GM18499 (cell line): ENCODE data around the gene CAMSAP3.
"Not testable (repeated sequence)": the region's sequence is repeated elsewhere in the genome, so short reads cannot be mapped to it uniquely, and the experiment has no call there.

Source experiments
- ATAC-seq: cut with Tn5 transposase; IDR thresholded peaks from one replicate; pipeline ENCODE4 v1.9.1; 2021; ENCODE audit warnings: moderate number of reproducible peaks; ENCODE audit not compliant: insufficient read depth, unreplicated experiment

Gene CAMSAP3

DNA sequence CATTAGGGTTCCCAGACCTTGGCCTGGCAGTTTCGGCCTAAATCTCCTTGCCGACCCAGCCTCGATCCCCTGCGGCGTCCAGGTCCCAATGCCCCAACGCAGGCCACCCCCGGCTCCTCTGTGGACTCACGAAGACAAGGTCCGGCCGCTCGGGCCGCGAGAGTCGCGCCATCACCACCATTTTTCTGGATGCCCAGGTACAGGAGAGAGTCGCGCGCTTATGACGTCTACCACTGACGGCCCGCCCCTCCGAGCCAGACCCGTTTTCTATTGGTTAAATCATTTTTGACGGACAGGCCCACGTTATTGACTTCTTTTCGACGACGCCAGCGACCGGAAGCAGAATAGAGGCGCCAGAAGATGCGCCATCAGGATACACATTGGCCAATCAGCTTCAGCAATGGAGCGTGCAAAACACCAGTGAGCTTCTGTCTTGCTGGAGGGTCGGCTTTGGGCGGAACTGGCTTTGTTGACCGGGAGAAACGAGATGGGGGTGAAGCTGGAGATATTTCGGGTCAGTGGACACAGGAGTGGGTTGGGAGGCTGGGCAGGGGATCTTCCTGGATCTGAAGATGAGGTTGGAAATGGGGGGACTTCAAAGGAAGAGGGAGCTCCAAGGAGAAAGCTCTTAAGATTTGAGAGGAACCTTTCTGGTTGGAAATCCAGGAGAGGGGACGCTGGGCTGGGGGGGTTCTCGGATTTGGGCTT, 33.8 kb downstream of the CAMSAP3 start, which contains the start of the genes PET100 and XAB2:
TSS of gene PET100 (plus strand) at position 447 of the 708 bp plus-strand sequence. CDS start at position 488, 41 bp downstream.
TSS of gene XAB2 (minus strand) at position 199 of the 708 bp plus-strand sequence. CDS start at position 181, 18 bp downstream.
- ATAC-seq = peak; percentile 88

DNA sequence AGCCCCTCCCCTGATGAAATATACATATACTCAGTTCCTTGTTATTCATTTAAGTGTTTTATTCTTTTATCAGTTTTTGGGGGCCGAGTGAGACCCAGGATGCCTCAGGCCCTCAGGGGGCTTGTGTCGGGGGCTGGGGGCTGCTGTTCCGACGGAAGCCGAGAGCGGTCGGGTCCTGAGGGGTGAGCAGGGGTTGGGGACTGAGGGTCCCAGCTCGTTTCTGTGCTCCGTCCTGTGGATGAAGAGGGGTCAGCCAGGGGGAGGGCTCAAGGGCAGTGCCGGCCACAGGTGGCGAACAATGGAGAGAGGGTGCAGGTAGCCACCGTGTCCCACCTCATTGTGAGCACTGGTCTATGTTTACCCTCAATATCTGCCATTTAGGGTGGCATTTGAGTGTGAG, 35.9 kb downstream of the CAMSAP3 start:
- no peak for ATAC-seq

DNA sequence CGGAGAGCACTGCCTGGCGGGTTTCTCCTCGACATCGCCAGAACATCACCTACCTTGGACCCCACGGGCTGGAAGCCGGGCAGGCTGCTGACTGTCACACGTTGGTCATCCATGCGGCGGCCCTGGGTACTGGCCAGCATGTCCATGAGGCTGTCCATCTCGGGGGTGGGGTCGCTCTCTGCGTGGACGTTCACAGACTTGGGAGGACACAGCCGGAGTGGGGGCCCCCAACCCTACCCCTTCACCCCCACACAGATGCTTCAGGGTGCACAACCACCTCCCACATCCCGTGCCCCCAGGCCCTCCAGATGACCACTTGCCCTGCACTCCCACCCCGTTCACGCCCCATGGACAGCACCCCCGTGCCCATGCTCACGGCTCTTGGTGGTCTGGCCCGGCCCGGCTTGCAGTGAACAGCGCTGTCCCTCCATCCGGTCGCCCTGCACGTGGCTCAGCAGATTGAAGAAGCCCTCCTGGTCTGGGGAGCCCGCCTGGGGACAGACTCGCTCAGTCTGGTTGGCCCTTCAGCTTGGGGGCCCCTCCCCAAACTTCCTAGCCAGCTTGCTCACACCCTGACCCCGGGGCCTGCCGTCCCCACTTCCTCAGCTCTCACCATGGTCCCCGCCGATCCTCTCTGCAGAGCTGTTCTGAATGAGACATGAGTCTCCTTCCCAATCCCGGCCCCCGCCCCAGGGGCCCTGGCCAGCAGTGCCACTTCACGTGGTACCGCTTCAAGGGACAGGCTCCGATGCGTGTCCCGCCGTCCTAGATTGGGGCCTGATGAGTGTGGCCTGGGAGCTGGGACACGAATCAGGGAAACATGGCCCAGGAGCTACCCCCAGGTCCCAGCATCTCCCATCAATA, 36.9 kb downstream of the CAMSAP3 start:
- no peak for ATAC-seq

DNA sequence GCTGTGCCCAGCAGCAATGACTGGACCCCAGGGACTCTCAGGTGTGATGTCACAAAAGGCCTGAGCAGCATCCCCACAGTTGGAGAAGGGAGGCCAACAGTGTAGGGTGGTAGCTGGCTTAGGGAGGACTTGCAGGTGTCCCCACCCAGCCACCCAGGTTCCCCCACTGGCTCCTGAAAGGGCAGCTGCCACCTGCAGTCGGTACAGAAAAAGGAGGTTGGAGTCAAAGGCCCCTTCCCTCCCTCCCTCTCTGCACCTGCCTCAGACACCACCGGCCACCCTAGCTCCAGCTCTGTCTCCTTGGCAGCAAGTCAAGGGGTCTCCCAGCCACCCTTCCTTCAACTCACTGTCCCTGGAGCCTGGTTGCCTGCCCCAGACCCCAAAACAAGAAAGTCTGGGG, 38.0 kb downstream of the CAMSAP3 start, which contains the start of gene PCP2:
TSS of gene PCP2 (minus strand) at position 22 of the 400 bp plus-strand sequence. CDS start 262 bp downstream, outside the sequence.
- no peak for ATAC-seq

DNA sequence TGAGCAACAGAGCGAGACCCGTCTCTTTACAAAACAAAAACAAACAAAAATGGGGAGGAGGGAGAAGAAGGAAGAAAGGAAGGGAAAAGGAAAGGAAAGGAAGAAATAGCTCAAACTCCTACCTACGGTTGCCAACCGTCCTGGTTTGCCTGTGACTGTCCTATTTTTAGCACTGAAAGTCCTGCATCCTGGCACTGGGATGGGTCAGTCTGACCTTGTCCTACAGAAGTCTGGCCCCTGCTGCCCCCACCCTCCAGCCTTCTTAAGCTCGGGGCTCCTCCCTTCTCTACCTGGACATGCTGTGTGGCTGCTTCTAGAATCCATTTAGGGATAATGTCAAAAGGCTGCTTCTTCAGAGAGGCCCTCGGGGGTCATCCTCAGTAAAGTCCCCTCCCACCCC, 40.0 kb downstream of the CAMSAP3 start:
- ATAC-seq = no peak

DNA sequence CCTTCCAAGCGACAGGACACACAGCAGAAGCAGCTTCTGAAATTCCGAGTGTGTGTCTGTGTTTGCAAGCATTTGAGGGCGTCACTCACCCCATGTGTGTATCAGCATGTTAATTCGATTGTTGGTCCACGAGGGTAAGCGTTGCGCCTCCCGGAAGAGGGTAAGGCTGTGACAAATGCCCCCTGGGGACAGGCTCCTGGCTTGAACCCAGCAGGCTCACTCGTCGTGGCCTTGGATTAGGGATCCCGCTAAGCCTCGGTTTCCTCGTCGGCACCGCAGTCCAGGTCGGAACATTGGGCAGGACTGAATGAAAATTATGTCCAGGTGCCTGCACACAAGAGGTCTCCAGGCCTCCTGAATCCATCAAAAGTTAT, 40.6 kb downstream of the CAMSAP3 start:
- no peak for ATAC-seq

DNA sequence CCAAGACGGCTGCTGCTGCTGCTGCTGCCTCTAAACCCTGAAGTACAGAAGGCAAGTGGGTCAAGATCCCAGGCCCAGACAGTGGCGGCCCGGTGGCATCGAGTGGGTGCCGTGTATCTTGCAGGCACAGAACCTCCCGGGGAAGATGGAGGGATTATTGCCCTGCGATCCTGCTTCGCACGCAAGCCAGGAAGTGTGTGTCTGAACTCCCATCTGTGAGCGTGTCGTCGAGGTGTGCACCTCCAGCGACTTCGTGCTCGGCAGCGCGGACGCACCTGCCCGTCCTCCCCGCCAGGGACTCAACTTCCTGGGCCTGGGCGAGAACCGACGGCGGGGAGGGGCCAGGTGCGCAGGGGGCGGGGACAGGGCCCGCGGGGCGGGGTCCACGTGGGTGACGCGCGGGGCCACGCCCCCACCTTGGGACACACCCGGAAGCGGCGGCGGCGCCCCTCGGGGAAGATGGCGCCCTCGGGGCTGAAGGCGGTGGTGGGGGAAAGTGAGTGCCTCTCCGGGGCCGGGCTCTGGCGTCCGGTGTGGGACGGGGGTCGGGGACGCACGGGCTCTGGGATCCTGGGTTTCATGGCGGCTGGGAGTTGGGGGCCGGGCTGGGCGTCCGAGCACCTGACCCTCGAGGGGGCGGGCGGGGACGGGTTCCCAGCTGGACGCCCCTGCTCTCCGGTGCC, 41.2 kb downstream of the CAMSAP3 start, which contains the start of gene STXBP2:
TSS of gene STXBP2 (plus strand) at position 420 of the 683 bp plus-strand sequence. CDS start at position 460, 40 bp downstream.
- no peak for ATAC-seq

DNA sequence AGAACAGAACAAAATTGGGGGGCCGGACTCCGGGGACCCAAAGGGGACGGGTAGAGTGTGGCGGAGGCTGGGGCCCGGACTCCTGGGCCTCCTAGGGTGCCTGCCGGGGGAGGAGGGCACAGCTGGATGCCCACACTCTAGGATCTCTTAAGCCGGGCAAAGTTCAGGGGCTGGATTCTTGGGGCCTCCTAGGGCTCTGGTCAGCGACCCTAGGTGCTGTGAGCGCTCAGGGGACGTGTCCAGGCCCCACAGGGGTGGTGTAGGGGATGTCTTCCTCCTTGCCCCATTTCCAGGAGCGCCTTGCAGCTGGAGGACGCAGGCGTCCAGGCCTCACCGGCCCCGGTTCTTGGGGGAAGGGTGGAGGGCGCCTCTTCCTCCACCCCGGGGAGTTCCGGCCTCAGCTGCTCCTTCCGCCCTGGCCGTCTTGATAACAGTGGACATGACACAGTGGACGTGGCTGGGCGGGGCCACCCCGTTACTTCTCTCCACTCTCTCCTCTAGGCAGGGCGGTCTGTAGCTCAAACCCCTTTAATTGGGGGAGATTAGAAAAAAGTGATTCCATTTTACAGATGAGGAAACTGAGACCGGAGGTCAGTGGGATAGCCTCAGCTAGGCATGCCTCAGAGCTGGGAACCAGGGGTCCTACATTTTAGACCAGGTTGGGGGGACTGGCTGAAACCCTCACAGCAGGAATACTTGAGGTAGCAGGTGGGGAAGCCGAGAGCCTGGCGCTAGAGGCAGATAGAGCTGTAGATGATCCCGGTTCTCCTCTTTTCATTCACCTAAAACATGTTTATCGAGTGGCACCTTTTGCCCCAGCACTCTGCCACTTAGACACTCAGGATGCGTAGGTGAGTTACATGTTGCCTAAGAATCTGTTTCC, 42.0 kb downstream of the CAMSAP3 start:
- ATAC-seq = no peak

DNA sequence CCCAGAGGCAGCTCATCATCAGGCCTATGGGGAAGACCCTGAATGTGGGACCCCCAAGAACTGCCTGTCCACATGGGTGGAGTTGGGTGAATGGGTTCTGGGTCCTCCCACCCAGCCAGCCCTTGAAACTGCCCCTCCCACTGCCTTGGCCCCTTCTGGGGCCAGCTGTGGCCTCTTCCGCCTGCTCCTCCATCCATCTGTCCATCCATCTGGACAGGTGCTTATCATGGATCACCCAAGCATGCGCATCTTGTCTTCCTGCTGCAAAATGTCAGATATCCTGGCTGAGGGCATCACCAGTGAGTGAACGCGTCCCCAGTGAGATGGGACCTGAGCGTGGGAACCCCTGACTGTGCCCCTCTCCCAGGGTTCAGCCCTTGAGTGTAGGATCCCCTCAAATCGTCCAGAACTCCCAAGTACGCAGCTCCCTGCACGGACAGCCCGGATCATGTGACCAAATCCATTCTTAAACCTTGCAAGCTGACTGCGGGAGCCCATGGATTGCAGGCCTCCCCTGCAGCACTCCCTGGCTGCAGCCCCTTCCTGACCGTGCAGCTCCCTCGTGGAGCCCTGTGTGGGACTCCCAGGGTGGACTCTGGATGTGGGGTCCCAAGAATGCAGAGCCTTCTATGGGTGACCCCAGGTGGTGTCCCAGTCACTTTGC, 43.3 kb downstream of the CAMSAP3 start:
- ATAC-seq = no peak

DNA sequence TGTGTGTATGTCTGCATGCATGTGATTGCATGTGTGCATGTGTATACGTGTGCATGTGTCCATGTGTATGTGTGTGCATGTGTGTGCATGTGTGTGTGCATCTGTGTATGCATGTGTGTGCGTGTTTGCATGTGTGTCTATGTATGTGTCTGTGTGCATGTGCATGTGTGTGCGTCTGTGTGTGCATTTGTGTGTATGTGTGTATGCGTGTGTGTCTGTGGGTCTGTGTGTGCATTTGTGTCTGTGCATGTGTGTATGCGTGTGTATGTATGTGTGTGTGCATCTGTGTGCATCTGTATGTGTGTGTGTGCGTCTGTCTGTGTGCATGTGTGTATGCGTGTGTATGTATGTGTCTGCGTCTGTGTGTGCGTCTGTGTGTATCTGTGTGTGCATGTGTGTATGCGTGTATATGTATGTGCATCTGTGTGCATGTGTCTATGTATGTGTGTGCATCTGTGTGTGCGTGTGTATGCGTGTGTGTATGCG, 44.2 kb downstream of the CAMSAP3 start:
- ATAC-seq = no peak

DNA sequence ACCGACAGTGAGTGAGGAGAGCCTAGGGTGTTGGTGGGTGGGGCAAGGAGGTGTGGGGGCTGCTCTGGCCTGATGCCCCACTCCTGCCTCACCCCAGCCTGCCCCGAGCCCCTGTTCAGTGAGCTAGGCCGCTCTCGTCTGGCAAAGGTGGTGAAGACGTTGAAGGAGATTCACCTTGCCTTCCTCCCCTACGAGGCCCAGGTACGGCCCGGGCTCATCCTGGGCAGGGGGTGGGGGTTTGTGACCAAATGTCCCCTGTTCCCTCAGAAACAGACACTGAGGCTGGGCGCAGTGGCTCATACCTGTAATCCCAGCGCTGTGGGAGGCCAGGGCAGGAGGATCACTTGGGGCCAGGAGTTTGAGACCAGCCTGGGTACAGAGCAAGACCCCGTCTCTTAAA, 45.1 kb downstream of the CAMSAP3 start:
- ATAC-seq = no peak

DNA sequence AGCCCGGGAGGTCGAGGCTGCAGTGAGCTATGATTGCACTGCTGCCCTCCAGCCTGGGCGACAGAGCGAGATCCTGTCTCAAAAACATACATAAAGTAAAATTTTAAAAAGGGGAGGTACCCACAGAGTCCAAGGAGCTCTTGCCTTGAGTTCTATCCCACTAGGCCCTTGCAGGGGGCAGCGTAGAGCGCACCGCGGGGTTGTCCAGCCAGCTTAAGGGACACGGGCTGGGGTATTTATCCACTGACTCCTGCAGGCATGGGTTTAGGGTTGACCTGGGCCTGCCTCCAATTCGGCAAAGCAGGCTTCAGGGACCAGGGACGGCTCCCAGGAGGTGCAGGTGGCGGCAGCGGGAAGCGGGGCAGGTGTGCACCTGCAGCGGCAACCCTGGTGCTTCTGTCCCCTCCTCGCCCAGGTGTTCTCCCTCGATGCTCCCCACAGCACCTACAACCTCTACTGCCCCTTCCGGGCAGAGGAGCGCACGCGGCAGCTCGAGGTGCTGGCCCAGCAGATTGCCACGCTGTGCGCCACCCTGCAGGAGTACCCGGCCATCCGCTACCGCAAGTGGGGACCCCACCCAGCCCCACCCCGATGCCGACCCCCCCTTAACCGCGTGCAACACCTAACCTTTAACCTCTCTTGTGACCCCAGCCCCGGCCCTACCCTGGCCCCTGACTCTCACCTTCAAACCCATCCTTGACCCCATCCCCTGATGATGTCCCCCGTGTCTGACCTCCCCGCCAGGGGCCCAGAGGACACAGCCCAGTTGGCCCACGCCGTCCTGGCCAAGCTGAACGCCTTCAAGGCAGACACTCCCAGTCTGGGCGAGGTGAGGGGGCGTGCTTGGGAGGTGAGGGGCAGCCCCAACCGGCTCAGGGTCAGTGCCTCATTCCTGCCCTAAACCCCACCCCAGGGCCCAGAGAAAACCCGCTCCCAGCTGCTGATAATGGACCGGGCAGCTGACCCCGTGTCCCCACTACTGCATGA, 45.9 kb downstream of the CAMSAP3 start:
- no peak for ATAC-seq

DNA sequence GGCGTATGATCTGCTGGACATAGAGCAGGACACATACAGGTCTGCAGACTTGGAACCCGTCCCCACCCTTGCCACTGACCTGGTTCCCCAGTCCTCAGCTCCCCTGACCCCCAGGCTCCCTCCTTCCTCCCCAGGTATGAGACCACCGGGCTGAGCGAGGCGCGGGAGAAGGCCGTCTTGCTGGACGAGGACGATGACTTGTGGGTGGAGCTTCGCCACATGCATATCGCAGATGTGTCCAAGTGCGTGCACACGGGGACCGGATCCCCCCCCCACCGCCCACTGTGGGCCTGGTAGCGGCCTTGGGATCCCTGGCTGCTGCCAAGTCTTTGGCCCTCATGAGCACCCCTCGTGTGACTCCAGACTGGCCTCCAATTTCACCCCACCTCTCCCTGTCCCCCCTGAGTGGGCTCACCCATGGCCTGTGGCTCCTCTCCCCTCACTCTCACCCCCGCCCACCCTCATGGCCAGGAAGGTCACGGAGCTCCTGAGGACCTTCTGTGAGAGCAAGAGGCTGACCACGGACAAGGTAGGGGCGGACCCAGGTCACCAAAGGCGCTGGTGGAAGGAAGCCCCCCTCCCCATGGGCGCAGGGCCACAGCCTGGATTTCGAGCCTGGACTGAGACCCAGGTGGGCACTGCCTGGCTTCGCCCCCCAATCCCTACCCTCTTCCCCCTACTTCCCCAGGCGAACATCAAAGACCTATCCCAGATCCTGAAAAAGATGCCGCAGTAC, 46.8 kb downstream of the CAMSAP3 start:
- no peak for ATAC-seq

DNA sequence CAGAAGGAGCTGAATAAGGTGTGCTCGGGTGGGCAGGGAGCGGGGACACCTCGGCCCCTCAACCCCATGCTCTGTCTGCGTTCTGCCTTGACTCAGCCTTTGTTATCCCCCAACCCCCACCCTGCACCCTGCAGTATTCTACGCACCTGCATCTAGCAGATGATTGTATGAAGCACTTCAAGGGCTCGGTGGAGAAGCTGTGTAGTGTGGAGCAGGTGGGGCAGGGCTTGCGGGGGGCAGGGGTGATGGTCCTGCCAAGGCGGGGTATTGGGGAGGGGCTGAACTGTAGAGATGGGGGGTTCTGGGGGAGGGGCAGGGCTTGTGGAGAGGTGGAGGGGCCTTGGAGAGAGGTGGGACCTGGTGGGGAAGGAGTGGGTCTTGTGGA, 47.4 kb downstream of the CAMSAP3 start:
- ATAC-seq = no peak

DNA sequence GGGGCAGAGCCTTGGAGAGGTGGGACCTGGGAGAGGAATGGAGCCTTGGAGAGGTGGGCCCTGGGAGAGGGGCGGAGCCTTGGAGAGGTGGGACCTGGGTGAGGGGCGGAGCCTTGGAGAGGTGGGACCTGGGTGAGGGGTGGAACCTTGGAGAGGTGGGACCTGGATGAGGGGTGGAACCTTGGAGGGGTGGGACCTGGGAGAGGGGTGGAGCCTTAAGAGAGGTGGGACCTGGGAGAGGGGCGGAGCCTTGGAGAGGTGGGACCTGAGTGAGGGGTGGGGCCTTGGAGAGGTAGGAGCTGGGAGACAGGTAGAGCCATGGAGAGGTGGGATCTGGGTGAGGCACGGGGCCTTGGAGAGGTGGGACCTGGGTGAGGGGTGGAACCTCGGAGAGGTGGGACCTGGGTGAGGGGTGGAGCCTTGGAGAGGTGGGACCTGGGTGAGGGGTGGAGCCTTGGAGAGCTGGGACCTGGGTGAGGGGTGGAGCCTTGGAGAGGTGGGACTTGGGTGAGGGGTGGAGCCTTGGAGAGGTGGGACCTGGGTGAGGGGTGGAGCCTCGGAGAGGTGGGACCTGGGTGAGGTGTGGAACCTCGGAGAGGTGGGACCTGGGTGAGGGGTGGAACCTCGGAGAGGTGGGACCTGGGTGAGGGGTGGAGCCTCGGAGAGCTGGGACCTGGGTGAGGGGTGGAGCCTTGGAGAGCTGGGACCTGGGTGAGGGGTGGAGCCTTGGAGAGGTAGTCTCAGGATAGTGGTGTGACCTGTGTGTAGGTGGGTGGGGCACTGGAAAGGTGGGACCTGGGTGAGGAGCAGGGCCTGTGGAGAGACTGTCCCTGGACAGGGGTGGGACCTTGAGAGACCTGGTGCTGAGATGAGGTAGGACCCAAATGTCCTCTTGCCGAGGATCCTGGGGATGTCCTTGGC, 48.2 kb downstream of the CAMSAP3 start:
- not testable (repeated sequence) for ATAC-seq

DNA sequence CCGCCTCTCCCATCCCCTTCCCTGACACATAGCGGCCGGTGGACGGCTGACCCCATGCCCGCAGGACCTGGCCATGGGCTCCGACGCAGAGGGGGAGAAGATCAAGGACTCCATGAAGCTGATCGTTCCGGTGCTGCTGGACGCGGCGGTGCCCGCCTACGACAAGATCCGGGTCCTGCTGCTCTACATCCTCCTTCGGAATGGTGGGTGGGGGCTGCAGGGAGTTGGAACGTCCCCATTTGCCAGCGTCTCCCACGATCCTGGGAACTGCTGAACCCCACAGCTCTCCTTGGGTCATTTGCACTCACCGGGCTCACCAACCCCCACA, 48.9 kb downstream of the CAMSAP3 start:
- no peak for ATAC-seq
